K562 (cell line): Measurements from ENCODE around the gene SEPHS2. TPM values are rescaled to one million over a fixed set of nuclear protein-coding genes. Genes with fewer than 3 reads are reported as not detected.

ENCODE experiments used
- ARNT ChIP-seq, 2 experiments: fragments of 450-650 bp; IDR thresholded peaks; 2 replicates each; pipeline ENCODE4 v1.6.1; 2016; ENCODE audit warnings: mild to moderate bottlenecking in 1 of 2
- CHD1 ChIP-seq: fragments of 200-600 bp; sonication (generic); IDR thresholded peaks from one replicate; pipeline ENCODE4 v1.6.1; 2012; ENCODE audit warnings: mild to moderate bottlenecking, moderate library complexity, low read length, inconsistent platforms
- CHD2 ChIP-seq: IDR thresholded peaks from 2 replicates; pipeline ENCODE4 v1.6.1; 2011; ENCODE audit warnings: low read depth, low read length
- CTBP1 ChIP-seq: fragments of 450-650 bp; IDR thresholded peaks from 2 replicates; pipeline ENCODE4 v1.6.1; 2016; ENCODE audit warnings: borderline replicate concordance
- HDAC2 ChIP-seq: fragments of 450-650 bp; IDR thresholded peaks from 2 replicates; pipeline ENCODE4 v1.6.1; 2016; ENCODE audit warnings: mild to moderate bottlenecking
- TAF1 ChIP-seq: IDR thresholded peaks from 2 replicates; pipeline ENCODE4 v1.6.1; 2011; ENCODE audit warnings: mild to moderate bottlenecking, low read length, moderate library complexity; ENCODE audit not compliant: insufficient read depth, control insufficient read depth, severe bottlenecking; ENCODE audit errors: extremely low read depth
- polyA plus RNA-seq, 8 experiments: library from polyadenylated mRNA; depleted of rRNA in 4 of 8; stranded (reverse) in 5 of 8; unstranded in 3 of 8; fragments of >200 nt; fragmentation: Nextera tagmentation in 2 of 8; fragmentation: Illumina TruSeq in 1 of 8; extraction: Ambion mirVana in 2 of 8; extraction: Trizol in 1 of 8; gene quantifications; 2 replicates each; pipeline versions ENCODE4 v1.2.1 to v1.2.3, GENCODE V29; 2011 to 2014; ENCODE audit warnings: inconsistent platforms in 1 of 8, missing spikeins in 1 of 8
- total RNA-seq, 7 experiments: library from RNA; depleted of rRNA in 6 of 7; stranded (reverse); fragments of >200 nt in 6 of 7; fragmentation: Illumina TruSeq in 2 of 7; extraction: Trizol in 2 of 7; gene quantifications; 2 replicates each; pipeline versions ENCODE4 v1.2.1 to v1.2.3, GENCODE V29; 2011 to 2021; ENCODE audit warnings: low replicate concordance in 1 of 7
- TF ChIP-seq, protein P1 (sequence below): fragments of 450-650 bp; IDR thresholded peaks from 2 replicates; pipeline ENCODE4 v1.6.1; 2017; ENCODE audit warnings: antibody characterized with exemption
- TF ChIP-seq, protein P2 (sequence below): fragments of 250-450 bp; sonication (Bioruptor Pico); IDR thresholded peaks from 2 replicates; pipeline ENCODE4 v1.5.0; 2021
- TF ChIP-seq, protein P3 (sequence below): fragments of 450-650 bp; IDR thresholded peaks from 2 replicates; pipeline ENCODE4 v1.6.1; 2016; ENCODE audit warnings: low read depth, mild to moderate bottlenecking, moderate library complexity
- TF ChIP-seq, protein P4 (sequence below): fragments of 200-600 bp; sonication (generic); IDR thresholded peaks from one replicate; pipeline ENCODE4 v1.6.1; 2012; ENCODE audit warnings: mild to moderate bottlenecking, low read depth, low read length, inconsistent platforms

Gene SEPHS2
- total and polyA plus RNA-seq, 9 of the 15 experiments (the other 6 are each of a cell fraction or from before 2014, with no cell fraction given), result 20.9 to 90.6 (median 43.4) TPM

DNA sequence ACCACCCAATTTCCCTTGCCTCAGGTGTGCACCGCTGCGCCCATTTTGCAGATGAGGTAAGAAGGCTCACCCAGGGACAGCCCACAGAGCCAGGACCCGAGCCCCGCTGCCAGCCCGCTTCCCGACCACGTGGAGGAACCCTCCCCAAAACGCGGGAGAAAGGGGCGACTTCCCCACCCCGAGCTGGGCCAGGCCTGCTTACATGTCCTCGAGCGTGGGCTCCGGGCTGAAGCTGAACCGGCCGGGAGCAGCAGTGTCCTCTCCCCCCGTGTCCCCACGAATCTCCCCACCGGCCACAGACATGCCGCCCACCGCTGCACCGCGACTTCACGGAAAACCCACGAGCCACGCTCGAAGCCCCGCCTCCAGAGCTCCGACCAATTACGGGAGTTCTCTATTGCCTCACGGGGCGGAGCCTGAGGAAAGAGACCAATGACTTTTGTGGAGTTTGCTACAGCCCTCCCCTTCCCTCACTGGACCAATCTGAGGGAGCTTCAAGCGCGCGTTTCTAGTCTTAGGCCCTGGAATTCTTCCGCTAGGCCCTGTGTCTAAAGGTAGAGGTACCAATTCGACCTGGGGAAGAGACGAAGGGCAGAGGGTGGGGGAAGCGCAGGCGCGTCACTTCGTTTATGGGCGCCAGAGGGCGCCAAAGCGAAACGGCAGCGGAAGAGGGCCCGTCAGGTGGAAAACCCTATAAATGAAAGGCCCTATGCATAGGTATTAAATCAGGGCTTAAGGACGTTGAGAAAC lies 15.8 kb downstream of the SEPHS2 start, which contains the start of gene DCTPP1 (continued):
- TF ChIP-seq, protein P1, sequence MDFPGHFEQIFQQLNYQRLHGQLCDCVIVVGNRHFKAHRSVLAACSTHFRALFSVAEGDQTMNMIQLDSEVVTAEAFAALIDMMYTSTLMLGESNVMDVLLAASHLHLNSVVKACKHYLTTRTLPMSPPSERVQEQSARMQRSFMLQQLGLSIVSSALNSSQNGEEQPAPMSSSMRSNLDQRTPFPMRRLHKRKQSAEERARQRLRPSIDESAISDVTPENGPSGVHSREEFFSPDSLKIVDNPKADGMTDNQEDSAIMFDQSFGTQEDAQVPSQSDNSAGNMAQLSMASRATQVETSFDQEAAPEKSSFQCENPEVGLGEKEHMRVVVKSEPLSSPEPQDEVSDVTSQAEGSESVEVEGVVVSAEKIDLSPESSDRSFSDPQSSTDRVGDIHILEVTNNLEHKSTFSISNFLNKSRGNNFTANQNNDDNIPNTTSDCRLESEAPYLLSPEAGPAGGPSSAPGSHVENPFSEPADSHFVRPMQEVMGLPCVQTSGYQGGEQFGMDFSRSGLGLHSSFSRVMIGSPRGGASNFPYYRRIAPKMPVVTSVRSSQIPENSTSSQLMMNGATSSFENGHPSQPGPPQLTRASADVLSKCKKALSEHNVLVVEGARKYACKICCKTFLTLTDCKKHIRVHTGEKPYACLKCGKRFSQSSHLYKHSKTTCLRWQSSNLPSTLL, result no peak
- TF ChIP-seq, protein P2, sequence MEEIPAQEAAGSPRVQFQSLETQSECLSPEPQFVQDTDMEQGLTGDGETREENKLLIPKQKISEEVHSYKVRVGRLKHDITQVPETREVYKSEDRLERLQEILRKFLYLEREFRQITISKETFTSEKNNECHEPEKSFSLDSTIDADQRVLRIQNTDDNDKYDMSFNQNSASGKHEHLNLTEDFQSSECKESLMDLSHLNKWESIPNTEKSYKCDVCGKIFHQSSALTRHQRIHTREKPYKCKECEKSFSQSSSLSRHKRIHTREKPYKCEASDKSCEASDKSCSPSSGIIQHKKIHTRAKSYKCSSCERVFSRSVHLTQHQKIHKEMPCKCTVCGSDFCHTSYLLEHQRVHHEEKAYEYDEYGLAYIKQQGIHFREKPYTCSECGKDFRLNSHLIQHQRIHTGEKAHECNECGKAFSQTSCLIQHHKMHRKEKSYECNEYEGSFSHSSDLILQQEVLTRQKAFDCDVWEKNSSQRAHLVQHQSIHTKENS (CRISPR knock-in tag), result no peak
- TF ChIP-seq, protein P3, sequence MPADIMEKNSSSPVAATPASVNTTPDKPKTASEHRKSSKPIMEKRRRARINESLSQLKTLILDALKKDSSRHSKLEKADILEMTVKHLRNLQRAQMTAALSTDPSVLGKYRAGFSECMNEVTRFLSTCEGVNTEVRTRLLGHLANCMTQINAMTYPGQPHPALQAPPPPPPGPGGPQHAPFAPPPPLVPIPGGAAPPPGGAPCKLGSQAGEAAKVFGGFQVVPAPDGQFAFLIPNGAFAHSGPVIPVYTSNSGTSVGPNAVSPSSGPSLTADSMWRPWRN, result no peak
- peak; percentile 94 for TF ChIP-seq CTBP1
- TF ChIP-seq CHD1, result peak; percentile 75
- peak; percentile 40; the same call in 1 of the 2 replicates for TF ChIP-seq HDAC2
- TF ChIP-seq CHD2, result peak; percentile 73; the same call in 1 of the 2 replicates
- TF ChIP-seq, protein P4, sequence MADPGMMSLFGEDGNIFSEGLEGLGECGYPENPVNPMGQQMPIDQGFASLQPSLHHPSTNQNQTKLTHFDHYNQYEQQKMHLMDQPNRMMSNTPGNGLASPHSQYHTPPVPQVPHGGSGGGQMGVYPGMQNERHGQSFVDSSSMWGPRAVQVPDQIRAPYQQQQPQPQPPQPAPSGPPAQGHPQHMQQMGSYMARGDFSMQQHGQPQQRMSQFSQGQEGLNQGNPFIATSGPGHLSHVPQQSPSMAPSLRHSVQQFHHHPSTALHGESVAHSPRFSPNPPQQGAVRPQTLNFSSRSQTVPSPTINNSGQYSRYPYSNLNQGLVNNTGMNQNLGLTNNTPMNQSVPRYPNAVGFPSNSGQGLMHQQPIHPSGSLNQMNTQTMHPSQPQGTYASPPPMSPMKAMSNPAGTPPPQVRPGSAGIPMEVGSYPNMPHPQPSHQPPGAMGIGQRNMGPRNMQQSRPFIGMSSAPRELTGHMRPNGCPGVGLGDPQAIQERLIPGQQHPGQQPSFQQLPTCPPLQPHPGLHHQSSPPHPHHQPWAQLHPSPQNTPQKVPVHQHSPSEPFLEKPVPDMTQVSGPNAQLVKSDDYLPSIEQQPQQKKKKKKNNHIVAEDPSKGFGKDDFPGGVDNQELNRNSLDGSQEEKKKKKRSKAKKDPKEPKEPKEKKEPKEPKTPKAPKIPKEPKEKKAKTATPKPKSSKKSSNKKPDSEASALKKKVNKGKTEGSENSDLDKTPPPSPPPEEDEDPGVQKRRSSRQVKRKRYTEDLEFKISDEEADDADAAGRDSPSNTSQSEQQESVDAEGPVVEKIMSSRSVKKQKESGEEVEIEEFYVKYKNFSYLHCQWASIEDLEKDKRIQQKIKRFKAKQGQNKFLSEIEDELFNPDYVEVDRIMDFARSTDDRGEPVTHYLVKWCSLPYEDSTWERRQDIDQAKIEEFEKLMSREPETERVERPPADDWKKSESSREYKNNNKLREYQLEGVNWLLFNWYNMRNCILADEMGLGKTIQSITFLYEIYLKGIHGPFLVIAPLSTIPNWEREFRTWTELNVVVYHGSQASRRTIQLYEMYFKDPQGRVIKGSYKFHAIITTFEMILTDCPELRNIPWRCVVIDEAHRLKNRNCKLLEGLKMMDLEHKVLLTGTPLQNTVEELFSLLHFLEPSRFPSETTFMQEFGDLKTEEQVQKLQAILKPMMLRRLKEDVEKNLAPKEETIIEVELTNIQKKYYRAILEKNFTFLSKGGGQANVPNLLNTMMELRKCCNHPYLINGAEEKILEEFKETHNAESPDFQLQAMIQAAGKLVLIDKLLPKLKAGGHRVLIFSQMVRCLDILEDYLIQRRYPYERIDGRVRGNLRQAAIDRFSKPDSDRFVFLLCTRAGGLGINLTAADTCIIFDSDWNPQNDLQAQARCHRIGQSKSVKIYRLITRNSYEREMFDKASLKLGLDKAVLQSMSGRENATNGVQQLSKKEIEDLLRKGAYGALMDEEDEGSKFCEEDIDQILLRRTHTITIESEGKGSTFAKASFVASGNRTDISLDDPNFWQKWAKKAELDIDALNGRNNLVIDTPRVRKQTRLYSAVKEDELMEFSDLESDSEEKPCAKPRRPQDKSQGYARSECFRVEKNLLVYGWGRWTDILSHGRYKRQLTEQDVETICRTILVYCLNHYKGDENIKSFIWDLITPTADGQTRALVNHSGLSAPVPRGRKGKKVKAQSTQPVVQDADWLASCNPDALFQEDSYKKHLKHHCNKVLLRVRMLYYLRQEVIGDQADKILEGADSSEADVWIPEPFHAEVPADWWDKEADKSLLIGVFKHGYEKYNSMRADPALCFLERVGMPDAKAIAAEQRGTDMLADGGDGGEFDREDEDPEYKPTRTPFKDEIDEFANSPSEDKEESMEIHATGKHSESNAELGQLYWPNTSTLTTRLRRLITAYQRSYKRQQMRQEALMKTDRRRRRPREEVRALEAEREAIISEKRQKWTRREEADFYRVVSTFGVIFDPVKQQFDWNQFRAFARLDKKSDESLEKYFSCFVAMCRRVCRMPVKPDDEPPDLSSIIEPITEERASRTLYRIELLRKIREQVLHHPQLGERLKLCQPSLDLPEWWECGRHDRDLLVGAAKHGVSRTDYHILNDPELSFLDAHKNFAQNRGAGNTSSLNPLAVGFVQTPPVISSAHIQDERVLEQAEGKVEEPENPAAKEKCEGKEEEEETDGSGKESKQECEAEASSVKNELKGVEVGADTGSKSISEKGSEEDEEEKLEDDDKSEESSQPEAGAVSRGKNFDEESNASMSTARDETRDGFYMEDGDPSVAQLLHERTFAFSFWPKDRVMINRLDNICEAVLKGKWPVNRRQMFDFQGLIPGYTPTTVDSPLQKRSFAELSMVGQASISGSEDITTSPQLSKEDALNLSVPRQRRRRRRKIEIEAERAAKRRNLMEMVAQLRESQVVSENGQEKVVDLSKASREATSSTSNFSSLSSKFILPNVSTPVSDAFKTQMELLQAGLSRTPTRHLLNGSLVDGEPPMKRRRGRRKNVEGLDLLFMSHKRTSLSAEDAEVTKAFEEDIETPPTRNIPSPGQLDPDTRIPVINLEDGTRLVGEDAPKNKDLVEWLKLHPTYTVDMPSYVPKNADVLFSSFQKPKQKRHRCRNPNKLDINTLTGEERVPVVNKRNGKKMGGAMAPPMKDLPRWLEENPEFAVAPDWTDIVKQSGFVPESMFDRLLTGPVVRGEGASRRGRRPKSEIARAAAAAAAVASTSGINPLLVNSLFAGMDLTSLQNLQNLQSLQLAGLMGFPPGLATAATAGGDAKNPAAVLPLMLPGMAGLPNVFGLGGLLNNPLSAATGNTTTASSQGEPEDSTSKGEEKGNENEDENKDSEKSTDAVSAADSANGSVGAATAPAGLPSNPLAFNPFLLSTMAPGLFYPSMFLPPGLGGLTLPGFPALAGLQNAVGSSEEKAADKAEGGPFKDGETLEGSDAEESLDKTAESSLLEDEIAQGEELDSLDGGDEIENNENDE, result no peak
- TF ChIP-seq TAF1, result peak; percentile 31
- 0 out of 4 replicates have a peak, but pooled peaks of 1 of the 2 experiments have one; percentile 65 for TF ChIP-seq ARNT (IDR thresholded peaks at IDR 0.05)
